T-helper 17 cell (primary cell): ENCODE results near the gene ESYT1. TPM values are rescaled to one million over a fixed set of nuclear protein-coding genes. Genes with fewer than 3 reads are reported as not detected.
"Not testable (repeated sequence)": the region's sequence is repeated elsewhere in the genome, so short reads cannot be mapped to it uniquely, and the experiment has no call there.

Experiments used
- ATAC-seq: fragments of 150-1000 bp; cut with Tn5 transposase; 2 replicates; pipeline ENCODE4 v1.10.0; 2021; ENCODE audit warnings: mild to moderate bottlenecking, moderate library complexity
- DNase-seq, 3 donors: peaks; one replicate each; pipeline versions ENCODE4 v3.0.0 to v3.0.0-alpha.2; 2020 to 2021
- H3K9me3 ChIP-seq: one replicate; pipeline ENCODE4 v1.7.0; 2013; ENCODE audit warnings: low read length, mild to moderate bottlenecking; ENCODE audit not compliant: control insufficient read depth, poor library complexity, severe bottlenecking
- H3K27ac Mint-ChIP-seq: one replicate; pipeline ENCODE4 v1.8.0; 2022; ENCODE audit warnings: mild to moderate bottlenecking, moderate library complexity, mixed read lengths
- H3K27me3 Mint-ChIP-seq: one replicate; pipeline ENCODE4 v1.8.0; 2022; ENCODE audit warnings: mixed read lengths
- H3K36me3 Mint-ChIP-seq: one replicate; pipeline ENCODE4 v1.8.0; 2022; ENCODE audit warnings: low read depth, mixed read lengths
- H3K4me1 Mint-ChIP-seq: one replicate; pipeline ENCODE4 v1.8.0; 2022; ENCODE audit warnings: mild to moderate bottlenecking, mixed read lengths
- H3K4me3 Mint-ChIP-seq: one replicate; pipeline ENCODE4 v1.8.0; 2022; ENCODE audit warnings: mild to moderate bottlenecking, moderate library complexity, mixed read lengths
- total RNA-seq, 4 donors: library from RNA in 2 of 4; stranded (reverse) in 2 of 4; gene quantifications; one replicate each; pipeline ENCODE4 v1.2.3 and lab custom pipeline; 2022 to 2026

ESYT1 gene
- total RNA-seq, 2 donors from 2014 or later = 178 to 211 TPM

DNA sequence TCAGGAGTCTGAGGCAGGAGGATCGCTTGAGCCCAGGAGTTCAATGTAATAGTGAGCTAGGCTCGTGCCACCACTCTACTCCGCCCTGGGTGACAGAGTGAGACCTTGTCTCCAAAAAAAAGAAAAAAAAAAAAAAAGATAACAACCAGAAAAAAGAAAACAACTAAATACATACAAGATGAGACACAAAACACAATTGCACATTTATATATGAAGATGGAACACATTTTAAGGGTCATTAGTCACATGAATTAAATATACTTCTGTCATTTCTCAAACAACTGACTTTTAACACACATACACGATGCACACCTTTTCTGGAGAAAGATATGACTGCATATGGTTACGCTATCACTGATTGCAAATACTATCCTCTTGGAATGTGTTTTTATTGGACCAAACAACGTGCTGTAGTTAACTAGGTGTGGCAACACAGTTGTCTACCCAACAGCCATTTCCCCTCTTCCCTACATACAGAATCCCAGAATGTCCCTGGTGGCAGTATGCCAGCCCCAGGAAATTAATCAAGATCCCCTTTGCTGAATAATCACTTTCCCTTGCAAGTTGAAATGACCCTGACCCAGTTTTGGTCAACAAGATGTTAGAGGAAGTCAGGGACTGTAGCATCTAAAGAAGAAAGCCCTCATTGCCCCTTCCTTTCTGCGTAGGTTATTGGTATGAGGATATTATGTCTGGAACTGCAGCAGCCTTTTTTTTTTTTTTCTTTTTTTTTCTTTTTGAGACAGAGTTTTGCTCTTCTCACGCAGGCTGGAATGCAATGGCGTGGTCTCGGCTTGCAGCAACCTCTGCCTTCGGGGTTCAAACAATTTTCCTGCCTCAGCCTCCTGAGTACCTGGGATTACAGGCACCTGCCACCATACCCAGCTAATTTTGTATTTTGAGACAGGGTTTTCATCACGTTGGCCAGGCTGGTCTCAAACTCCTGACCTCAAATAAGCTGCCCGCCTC, 18.7 kb downstream of the ESYT1 start:
- ATAC-seq = no peak
- H3K9me3 ChIP-seq = no peaks in the 10 kb centered on the region
- no peaks in the 10 kb centered on the region for H3K36me3 Mint-ChIP-seq
- DNase-seq = no peak
- peaks cover 32% of the 10 kb centered on the region for H3K4me1 Mint-ChIP-seq
- no peaks in the 10 kb centered on the region for H3K27me3 Mint-ChIP-seq
- H3K4me3 Mint-ChIP-seq = no peak overlapping the region
- H3K27ac Mint-ChIP-seq = peak overlapping the region; percentile 79

- H3K27ac Mint-ChIP-seq = peak overlapping the region; percentile 93
- peak overlapping the region; percentile 71 for H3K4me3 Mint-ChIP-seq
- no peak for DNase-seq
- H3K9me3 ChIP-seq = no peaks in the 10 kb centered on the region
- no peaks in the 10 kb centered on the region for H3K27me3 Mint-ChIP-seq
- H3K36me3 Mint-ChIP-seq = no peaks in the 10 kb centered on the region
- ATAC-seq = no peak
- H3K4me1 Mint-ChIP-seq = peaks cover 30% of the 10 kb centered on the region
These were observed 22.5 kb downstream of the ESYT1 start for GRCh38 chr12:56150563-56150962.

GRCh38 chr12:56151672-56152131, 23.6 kb downstream of the ESYT1 start:
- no peaks in the 10 kb centered on the region for H3K27me3 Mint-ChIP-seq
- H3K4me3 Mint-ChIP-seq = peak overlapping the region; percentile 91
- no peaks in the 10 kb centered on the region for H3K9me3 ChIP-seq
- no peaks in the 10 kb centered on the region for H3K36me3 Mint-ChIP-seq
- peaks cover 27% of the 10 kb centered on the region for H3K4me1 Mint-ChIP-seq
- H3K27ac Mint-ChIP-seq = peak overlapping the region; percentile 93
- DNase-seq = peak; percentile 41 to 49 (median 46)
- peak; percentile 75 for ATAC-seq

- Mint-ChIP-seq H3K27me3 (no peaks in the 10 kb centered on the region), H3K27ac (peak within 1 kb of the TSS; percentile 93), H3K4me3 (peak within 1 kb of the TSS; percentile 91), H3K36me3 (no peaks in the 10 kb centered on the region), H3K4me1 (peaks cover 27% of the 10 kb centered on the region)
- DNase-seq = peak; percentile 85 to 89 (median 87)
- ATAC-seq = peak; percentile 95
- no peaks in the 10 kb centered on the region for H3K9me3 ChIP-seq
These were observed 24.2 kb downstream of the ESYT1 start, which contains the start of gene MYL6B for GRCh38 chr12:56152132-56152755. Gene MYL6B (plus strand): TSS chr12:56152587. CDS start chr12:56153919, 1,332 bp downstream.

GRCh38 chr12:56152756-56153677, 24.9 kb downstream of the ESYT1 start:
- Mint-ChIP-seq H3K4me1 (peaks cover 30% of the 10 kb centered on the region), H3K36me3 (no peaks in the 10 kb centered on the region), H3K27me3 (no peaks in the 10 kb centered on the region), H3K27ac (peak overlapping the region; percentile 93), H3K4me3 (peak overlapping the region; percentile 91)
- ATAC-seq (no peak), DNase-seq (no peak)
- H3K9me3 ChIP-seq = no peaks in the 10 kb centered on the region

GRCh38 chr12:56153678-56154065, 25.6 kb downstream of the ESYT1 start:
- H3K27me3 Mint-ChIP-seq = no peaks in the 10 kb centered on the region
- ATAC-seq = no peak
- peaks cover 4% of the 10 kb centered on the region for H3K36me3 Mint-ChIP-seq
- H3K27ac Mint-ChIP-seq = peak overlapping the region; percentile 93
- H3K4me3 Mint-ChIP-seq = peak overlapping the region; percentile 56
- no peaks in the 10 kb centered on the region for H3K9me3 ChIP-seq
- no peak for DNase-seq
- H3K4me1 Mint-ChIP-seq = peaks cover 34% of the 10 kb centered on the region

DNA sequence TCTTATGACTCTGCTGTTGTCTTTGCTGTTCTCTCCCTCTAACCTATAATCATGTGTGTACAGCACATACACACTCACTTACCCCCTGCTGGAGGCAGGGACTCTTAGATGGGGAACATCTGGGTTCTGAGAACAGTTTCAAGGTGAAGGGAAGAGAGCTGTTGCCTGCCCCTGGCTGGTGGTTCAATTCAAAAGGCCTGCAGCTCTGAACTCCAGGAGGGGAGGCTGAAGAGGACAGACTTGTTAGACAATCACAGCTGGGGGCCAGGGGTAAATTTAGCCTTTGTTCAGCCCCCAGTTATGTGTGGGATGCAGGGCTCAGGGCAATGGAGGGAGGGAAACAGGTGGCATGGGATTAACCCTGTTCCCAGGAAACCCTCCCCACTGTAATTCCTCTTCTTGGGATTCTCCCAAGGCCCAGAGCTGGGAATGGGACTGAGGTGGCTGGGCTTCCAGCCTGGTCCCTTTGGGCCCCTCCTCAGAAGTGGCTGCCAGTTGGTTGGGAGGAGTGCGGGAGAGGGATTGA, 26.2 kb downstream of the ESYT1 start:
- H3K9me3 ChIP-seq = no peaks in the 10 kb centered on the region
- DNase-seq (no peak), ATAC-seq (no peak)
- H3K4me1 Mint-ChIP-seq = peaks cover 41% of the 10 kb centered on the region
- H3K27me3 Mint-ChIP-seq = no peaks in the 10 kb centered on the region
- H3K4me3 Mint-ChIP-seq = no peak overlapping the region
- peaks cover 9% of the 10 kb centered on the region for H3K36me3 Mint-ChIP-seq
- H3K27ac Mint-ChIP-seq = peak overlapping the region; percentile 93

- Mint-ChIP-seq H3K36me3 (peaks cover 9% of the 10 kb centered on the region), H3K4me1 (peaks cover 44% of the 10 kb centered on the region), H3K4me3 (no peak overlapping the region), H3K27ac (peak overlapping the region; percentile 93), H3K27me3 (no peaks in the 10 kb centered on the region)
- DNase-seq = no peak
- H3K9me3 ChIP-seq = no peaks in the 10 kb centered on the region
- ATAC-seq = no peak
These were observed 26.8 kb downstream of the ESYT1 start for GRCh38 chr12:56154818-56155217.

DNA sequence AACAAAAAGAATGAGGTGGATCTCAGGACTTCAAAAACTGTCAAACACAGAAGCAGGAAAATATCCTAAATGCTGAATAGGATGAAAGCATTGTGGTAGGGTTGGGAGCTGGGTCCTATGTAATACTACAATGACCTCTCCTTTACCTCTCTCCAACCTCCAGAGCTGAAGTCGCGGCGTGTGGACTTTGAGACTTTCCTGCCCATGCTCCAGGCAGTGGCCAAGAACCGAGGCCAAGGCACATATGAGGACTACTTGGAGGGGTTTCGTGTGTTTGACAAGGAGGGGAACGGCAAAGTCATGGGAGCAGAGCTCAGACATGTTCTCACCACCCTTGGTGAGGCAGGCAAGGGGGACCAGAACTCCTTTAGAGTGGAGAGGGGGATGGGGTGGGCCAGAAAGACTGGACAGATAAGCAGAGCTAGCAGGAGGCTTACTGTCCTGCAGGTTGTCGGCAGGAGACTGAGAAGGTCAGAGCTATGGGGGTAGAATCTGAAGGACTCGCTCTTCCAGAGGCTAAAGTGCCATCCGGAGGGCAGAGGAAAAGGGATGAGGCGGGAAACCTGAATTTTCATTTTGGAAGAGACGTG, 27.3 kb downstream of the ESYT1 start:
- H3K9me3 ChIP-seq = no peaks in the 10 kb centered on the region
- DNase-seq (no peak), ATAC-seq (no peak)
- H3K27me3 Mint-ChIP-seq = no peaks in the 10 kb centered on the region
- peaks cover 9% of the 10 kb centered on the region for H3K36me3 Mint-ChIP-seq
- H3K27ac Mint-ChIP-seq = peak overlapping the region; percentile 93
- peaks cover 47% of the 10 kb centered on the region for H3K4me1 Mint-ChIP-seq
- H3K4me3 Mint-ChIP-seq = no peak overlapping the region

DNA sequence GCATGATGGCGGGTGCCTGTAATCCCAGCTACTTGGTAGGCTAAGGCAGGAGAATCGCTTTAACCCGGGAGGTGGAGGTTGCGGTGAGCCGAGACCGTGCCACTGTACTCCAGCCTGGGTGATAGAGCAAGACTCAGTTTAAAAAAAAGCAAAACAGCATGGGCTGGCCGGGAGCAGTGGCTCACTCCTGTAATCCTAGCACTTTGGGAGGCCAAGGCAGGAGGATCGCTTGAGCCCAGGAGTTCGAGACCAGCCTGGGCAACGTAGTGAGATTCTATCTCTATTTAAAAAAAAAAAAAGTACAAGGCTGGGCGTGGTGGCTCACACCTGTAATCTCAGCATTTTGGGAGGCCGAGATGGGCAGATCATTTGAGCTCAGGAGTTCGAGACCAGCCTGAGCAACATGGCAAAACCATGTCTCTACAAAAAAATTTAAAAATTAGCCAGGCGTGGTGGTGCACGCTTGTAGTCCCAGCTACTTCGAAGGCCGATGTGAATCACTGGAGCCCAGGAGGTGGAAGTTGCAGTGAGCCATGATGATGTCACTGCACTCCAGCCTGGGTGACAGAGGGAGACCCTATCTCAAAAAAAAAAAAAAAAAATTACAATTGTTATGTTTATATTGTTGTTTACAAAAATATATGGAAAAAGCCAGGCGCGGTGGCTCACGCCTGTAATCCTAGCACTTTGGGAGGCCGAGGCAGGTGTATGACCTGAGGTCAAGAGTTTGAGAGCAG, 28.6 kb downstream of the ESYT1 start:
- not testable (repeated sequence) for DNase-seq, ATAC-seq, H3K9me3 ChIP-seq, H3K27me3 Mint-ChIP-seq
- peaks cover 48% of the 10 kb centered on the region for H3K4me1 Mint-ChIP-seq
- peaks cover 11% of the 10 kb centered on the region for H3K36me3 Mint-ChIP-seq
- peak overlapping the region; percentile 100 for H3K4me3 Mint-ChIP-seq
- peak overlapping the region; percentile 99 for H3K27ac Mint-ChIP-seq

DNA sequence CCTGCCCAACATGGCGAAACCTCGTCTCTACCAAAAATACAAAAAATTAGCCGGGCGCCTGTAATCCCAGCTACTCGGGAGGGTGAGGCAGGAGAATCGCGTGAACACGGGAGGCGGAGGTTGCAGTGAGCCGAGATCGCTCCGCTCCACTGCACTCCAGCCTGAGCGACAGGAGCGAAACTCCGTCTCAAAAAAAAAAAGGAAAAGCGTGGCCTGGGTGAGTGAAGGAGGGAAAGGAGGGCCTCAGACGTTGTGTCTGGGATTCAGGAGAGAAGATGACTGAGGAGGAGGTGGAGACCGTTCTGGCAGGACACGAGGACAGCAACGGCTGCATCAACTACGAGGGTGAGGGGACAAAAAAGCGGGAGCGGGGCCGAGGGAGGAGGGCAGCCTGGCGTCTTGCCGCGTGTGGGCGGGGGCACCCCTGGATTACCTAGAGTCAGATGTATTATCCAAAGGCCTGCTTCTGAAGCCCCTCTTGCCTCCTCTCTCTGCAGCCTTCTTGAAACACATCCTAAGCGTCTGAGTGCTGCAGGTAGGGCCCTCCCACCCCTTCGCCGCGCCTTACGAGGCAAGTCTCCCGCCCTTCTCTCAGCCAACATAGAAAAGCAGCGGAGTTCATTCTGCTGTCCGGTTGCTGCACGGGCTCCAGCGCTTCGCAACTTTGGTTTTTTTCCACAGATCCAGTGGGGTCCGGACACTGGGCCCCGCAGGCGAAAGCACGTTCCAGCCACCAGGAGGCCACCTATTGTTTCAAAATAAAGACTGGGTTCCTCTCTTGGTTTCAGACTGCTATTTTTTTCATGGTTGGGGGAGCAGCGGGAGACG, 29.3 kb downstream of the ESYT1 start:
- ATAC-seq (peak; percentile 49), DNase-seq (peak in 2 of 3 donors; percentile 21 to 24)
- H3K9me3 ChIP-seq = no peaks in the 10 kb centered on the region
- peaks cover 46% of the 10 kb centered on the region for H3K4me1 Mint-ChIP-seq
- no peaks in the 10 kb centered on the region for H3K27me3 Mint-ChIP-seq
- H3K4me3 Mint-ChIP-seq = peak overlapping the region; percentile 100
- peaks cover 11% of the 10 kb centered on the region for H3K36me3 Mint-ChIP-seq
- peak overlapping the region; percentile 99 for H3K27ac Mint-ChIP-seq
